Activated T-helper 1 cell treated with anti-CD3 and anti-CD28 coated beads, Interleukin-12 subunit alpha, Interleukin-12 subunit beta, Interleukin-2, Interleukin-4 antibody, amounts not matched to agents 30 ng/mL and 10 ng/mL and 1 ng/mL, durations not matched to agents 14 hours and 24 hours and 36 hours (primary cell): Measurements from ENCODE around the gene PRKAR1B. TPM values are rescaled to one million over a fixed set of nuclear protein-coding genes. Genes with fewer than 3 reads are reported as not detected.
"Not testable (repeated sequence)": the region's sequence is repeated elsewhere in the genome, so short reads cannot be mapped to it uniquely, and the experiment has no call there.

Source experiments
- DNase-seq: peaks from one replicate; pipeline ENCODE4 v3.0.0; 2021; ENCODE audit warnings: low spot score
- H3K27ac Mint-ChIP-seq: one replicate; pipeline ENCODE4 v1.8.0; 2021; ENCODE audit warnings: mild to moderate bottlenecking, mixed read lengths
- H3K27me3 Mint-ChIP-seq: one replicate; pipeline ENCODE4 v1.8.0; 2022; ENCODE audit warnings: mild to moderate bottlenecking, moderate library complexity, mixed read lengths; ENCODE audit not compliant: insufficient read depth
- H3K36me3 Mint-ChIP-seq: one replicate; pipeline ENCODE4 v1.8.0; 2021; ENCODE audit warnings: low read depth, mixed read lengths
- H3K4me1 Mint-ChIP-seq: one replicate; pipeline ENCODE4 v1.8.0; 2021; ENCODE audit warnings: low read depth, mixed read lengths
- H3K4me3 Mint-ChIP-seq: one replicate; pipeline ENCODE4 v1.8.0; 2021; ENCODE audit warnings: mild to moderate bottlenecking, moderate library complexity, mixed read lengths
- H3K9me3 Mint-ChIP-seq: one replicate; pipeline ENCODE4 v1.8.0; 2021; ENCODE audit warnings: mixed read lengths
- intact Hi-C: fragments of 100-400 bp; cut with micrococcal nuclease; formaldehyde crosslinking; loops from one replicate; pipeline ENCODE4 v1.15.1; 2024
- total RNA-seq: library from RNA; stranded (reverse); gene quantifications from 2 replicates; pipeline ENCODE4 v1.2.3, GENCODE V29; 2022

The PRKAR1B gene
- total RNA-seq, 1 donor from 2014 or later = 37.8 TPM

DNA sequence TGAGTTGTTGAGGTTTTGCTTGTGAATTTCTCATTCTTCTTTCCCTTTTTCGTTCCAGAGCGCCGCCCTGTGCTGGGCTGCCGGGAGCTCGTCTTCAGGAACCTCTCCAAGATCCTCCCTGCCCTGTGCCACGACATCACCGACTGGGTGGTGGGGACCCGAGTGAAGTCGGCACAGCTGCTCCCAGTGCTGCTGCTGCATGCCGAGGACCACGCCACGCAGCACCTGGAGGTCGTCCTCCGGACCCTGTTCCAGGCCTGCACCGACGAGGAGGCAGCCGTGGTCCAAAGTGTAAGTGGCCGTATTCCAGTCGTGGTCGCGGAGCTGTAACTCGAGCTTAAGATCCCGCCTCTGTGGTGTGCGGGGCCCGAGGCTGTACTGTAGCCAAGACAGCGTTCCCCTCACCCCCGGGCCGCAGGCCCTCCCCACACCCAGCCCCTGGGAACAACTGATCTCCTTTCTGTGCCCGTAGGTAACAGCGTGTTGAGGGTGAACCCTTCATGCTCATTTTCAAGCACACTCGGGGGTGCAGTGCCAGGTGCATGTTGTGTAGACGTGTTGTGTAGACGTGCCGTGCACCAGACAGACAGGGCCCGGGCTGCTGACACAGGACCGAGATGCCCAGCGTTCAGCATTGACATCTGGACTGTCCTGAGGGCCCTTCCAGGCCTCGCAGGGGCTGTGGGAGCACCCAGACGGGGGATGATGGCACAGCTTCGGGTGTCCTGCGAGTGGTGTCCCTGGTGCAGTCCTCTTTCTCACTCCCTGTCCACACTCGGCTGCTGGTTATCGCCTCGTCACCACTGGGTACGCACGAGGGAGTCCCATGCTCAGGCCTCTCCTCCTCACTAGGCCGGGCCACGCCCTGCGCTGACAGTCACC is 27.7 kb upstream of the PRKAR1B start:
- H3K27ac Mint-ChIP-seq = no peak overlapping the region
- H3K9me3 Mint-ChIP-seq = no peaks in the 10 kb centered on the region
- H3K4me3 Mint-ChIP-seq = no peak overlapping the region
- intact Hi-C loops = no loop called here
- H3K27me3 Mint-ChIP-seq = no peaks in the 10 kb centered on the region
- peaks cover 23% of the 10 kb centered on the region for H3K36me3 Mint-ChIP-seq
- H3K4me1 Mint-ChIP-seq = no peaks in the 10 kb centered on the region
- DNase-seq = no peak

DNA sequence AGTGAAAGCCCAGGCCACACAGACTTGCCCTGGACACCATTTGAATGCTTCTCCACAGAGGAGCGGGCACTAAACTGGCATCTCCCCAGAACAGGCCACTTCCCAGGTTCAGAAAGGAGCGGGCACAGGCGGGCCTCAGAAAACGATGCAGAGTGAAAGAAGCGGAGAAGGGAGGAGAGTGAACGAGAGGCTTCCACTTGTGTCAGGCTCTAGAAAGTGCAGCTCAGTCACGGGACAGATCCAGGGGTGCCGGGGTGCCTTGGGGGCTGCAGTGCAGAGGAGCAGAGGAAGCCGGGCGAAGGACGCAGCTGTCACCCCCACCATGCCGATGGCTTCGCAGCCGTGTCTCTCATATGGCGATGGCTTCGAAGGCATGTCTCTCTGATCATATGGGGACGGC is 26.1 kb upstream of the PRKAR1B start:
- H3K27me3 Mint-ChIP-seq = no peaks in the 10 kb centered on the region
- DNase-seq = no peak
- H3K4me3 Mint-ChIP-seq = no peak overlapping the region
- intact Hi-C loops = no loop called here
- H3K4me1 Mint-ChIP-seq = no peaks in the 10 kb centered on the region
- no peak overlapping the region for H3K27ac Mint-ChIP-seq
- H3K36me3 Mint-ChIP-seq = peaks cover 21% of the 10 kb centered on the region
- no peaks in the 10 kb centered on the region for H3K9me3 Mint-ChIP-seq

DNA sequence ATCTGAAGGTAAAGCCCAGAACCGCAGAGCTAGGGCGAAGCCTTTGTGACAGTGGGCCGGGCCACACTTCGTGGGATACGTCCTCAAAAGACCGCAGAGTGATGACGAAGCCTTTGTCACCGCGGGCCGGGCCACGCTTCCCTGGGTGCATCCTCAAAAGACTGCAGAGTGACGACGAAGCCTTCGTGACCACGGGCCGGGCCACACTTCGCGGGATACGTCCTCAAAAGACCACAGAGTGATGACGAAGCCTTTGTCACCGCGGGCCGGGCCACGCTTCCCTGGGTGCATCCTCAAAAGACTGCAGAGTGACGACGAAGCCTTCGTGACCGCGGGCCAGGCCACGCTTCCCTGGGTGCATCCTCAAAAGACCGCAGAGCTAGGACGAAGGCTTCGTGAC is 25.2 kb upstream of the PRKAR1B start:
- H3K9me3 Mint-ChIP-seq, H3K4me3 Mint-ChIP-seq, H3K4me1 Mint-ChIP-seq, intact Hi-C loops, H3K27me3 Mint-ChIP-seq, H3K27ac Mint-ChIP-seq, DNase-seq: not testable (repeated sequence)
- peaks cover 15% of the 10 kb centered on the region for H3K36me3 Mint-ChIP-seq

DNA sequence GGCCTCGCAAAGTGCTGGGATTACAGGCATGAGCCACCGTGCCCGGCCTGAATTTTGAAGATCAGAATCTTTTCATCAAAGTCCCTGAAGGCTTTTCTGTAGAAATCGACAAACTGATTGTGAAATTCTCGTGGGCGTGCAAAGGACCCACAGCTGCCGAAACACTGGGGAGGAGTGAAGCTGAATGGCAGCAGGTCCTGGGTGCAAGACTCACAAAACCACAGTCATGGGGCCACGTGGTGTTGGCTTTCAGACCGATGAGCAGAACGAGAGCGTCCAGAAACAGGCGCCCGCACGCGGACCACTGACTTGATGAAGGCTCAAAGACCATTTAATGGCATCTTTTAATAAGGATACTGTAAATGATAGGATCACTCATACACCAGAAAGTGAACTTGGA is 24.7 kb upstream of the PRKAR1B start:
- Mint-ChIP-seq H3K36me3 (peaks cover 15% of the 10 kb centered on the region), H3K4me3 (no peak overlapping the region), H3K27ac (no peak overlapping the region), H3K27me3 (no peaks in the 10 kb centered on the region), H3K4me1 (no peaks in the 10 kb centered on the region), H3K9me3 (no peaks in the 10 kb centered on the region)
- intact Hi-C loops = no loop called here
- no peak for DNase-seq

DNA sequence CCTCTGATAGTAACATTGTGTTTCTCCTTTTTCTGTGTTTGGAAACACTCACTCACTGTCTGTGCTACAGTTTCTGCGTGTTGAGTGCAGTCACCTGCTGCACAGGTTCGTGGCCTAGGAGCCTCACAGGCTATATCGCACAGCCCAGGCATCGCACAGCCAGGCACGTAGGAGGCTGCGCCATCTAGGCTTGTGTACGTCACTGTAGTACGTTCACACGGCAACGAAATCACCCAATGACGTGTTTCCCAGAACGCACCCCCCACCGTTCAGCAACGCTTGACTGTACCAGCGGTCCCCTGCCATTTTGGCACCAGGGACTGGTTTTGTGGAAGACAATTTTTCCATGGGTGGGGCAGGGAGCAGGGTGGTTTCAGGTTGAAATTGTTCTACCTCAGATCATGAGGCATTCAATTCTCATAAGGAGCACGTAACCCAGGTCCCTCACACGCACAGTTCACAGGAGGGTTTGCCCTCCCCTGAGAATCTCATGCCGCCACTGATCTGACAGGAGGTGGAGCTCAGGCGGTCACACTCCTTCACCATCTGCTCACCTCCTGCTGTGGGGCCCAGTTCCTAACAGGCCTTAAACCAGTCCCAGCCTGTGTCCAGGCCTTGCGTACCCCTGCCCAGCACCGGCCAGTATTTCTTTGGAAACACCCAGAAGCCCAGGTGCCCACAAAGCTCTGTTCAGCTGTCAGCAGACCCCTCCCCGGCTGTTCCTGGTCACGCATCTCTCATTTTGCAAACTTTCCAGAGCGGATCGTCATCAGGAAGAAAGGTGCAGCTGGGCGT is 23.2 kb upstream of the PRKAR1B start:
- H3K27me3 Mint-ChIP-seq = no peaks in the 10 kb centered on the region
- no peak for DNase-seq
- H3K9me3 Mint-ChIP-seq = no peaks in the 10 kb centered on the region
- H3K4me3 Mint-ChIP-seq = no peak overlapping the region
- intact Hi-C loops = no loop called here
- H3K36me3 Mint-ChIP-seq = peaks cover 13% of the 10 kb centered on the region
- H3K4me1 Mint-ChIP-seq = no peaks in the 10 kb centered on the region
- H3K27ac Mint-ChIP-seq = no peak overlapping the region

DNA sequence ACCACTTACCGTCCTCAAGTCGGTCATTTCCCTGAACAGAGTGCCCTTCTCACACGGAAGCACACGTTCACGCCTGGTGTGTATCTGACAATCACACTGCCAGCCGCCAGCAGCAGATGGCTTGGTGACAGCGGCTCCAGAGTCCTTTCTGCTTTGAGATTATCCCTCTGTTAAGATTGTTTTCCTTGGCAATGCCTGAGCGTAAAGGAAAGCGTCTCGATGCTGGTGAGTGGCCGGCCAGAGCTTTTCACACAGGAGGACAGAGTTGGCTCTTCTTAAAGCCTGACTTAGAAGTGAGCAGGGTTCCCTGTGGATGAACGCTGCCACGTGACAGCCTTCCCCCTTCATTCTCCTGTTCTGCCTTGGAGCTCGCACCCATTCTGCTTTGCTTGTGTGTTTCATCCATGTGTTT is 22.1 kb upstream of the PRKAR1B start:
- no peaks in the 10 kb centered on the region for H3K4me1 Mint-ChIP-seq
- no peak for DNase-seq

DNA sequence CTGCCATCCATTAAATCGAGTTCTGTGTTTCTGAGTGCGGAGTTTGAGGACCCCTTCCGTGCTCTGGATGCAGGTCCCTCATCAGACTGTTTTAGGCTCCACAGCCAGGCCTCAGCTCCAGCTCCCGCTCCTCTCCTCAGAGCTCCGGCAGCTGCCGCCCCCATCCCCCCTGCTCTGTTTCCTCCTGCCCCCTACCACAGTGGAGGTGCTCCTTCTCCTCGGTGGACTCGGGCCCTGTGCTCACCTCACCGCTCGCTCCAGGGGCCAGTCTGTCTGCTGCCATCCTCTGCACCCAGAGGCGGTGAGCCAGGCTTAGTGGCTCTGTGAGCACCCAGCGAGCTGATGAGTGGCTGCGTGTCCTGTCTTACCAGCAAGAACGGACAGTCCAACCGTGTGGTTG is 21.4 kb upstream of the PRKAR1B start:
- no peaks in the 10 kb centered on the region for H3K27me3 Mint-ChIP-seq
- no peak for DNase-seq
- H3K36me3 Mint-ChIP-seq = peaks cover 13% of the 10 kb centered on the region
- no peaks in the 10 kb centered on the region for H3K4me1 Mint-ChIP-seq
- intact Hi-C loops = no loop called here
- no peak overlapping the region for H3K27ac Mint-ChIP-seq
- no peaks in the 10 kb centered on the region for H3K9me3 Mint-ChIP-seq
- no peak overlapping the region for H3K4me3 Mint-ChIP-seq

More for the DNA sequence above, 22.1 kb upstream of the PRKAR1B start:
- no peaks in the 10 kb centered on the region for H3K27me3 Mint-ChIP-seq
- H3K27ac Mint-ChIP-seq = no peak overlapping the region
- no peaks in the 10 kb centered on the region for H3K9me3 Mint-ChIP-seq
- intact Hi-C loops = no loop called here
- peaks cover 13% of the 10 kb centered on the region for H3K36me3 Mint-ChIP-seq
- no peak overlapping the region for H3K4me3 Mint-ChIP-seq

DNA sequence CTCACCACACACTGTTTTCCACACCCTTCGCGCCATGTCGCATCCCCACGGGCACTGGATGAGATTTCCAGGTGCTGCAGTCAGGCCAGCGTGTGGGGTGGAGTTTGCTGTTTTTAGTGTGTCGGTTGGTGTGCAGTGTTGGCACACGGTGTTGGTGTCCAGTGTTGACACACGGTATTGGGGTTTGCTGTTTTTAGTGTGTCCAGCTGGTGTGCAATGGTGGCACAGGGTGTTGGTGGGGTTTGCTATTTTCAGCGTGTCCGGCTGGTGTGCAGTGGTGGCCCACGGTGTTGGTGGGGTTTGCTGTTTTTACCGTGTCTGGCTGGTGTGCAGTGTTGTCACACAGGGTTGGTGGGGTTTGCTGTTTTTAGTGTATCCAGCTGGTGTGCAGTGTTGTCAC is 20.1 kb upstream of the PRKAR1B start:
- intact Hi-C loops = no loop called here
- Mint-ChIP-seq H3K36me3 (peaks cover 19% of the 10 kb centered on the region), H3K4me3 (no peak overlapping the region), H3K27me3 (no peaks in the 10 kb centered on the region), H3K9me3 (no peaks in the 10 kb centered on the region), H3K27ac (no peak overlapping the region), H3K4me1 (no peaks in the 10 kb centered on the region)
- no peak for DNase-seq

DNA sequence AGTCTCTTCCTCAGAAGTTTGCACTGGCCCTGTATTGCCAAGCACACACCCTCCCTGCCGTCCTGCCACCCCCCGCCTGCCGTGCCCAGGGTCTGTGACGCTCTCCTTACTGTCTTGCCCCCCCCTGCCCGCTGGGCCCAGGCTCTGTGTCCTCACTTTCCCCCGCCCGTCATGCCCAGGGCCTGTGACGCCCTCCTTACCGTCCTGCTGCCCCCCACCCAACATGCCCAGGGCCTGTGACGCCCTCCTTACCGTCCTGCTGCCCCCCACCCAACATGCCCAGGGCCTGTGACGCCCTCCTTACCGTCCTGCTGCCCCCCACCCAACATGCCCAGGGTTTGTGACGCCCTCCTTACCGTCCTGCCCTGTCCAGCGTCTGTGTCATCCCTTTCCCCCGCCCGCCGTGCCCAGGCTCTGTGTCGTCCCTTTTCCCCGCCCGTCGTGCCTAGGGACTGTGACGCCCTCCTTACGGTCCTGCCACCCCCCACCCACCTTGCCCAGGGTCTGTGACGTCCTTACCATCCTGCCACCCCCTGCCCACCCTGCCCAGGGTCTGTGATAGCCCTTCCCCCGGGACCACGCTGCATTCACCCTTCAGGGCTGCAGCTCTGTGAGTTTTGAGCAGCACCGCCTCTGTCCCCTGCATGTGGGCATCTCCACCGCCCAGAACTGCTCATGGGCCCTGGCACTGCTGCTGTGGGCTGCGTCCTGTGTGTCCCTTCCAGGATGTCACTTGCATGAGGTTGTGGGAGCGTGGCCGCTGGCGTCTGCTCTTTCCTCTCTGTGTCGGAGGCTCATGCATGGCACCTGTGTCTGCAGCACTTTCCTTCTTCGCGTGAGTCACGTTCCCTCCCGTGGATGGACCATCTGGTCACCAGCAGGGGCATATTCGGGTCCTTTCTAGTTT is 19.3 kb upstream of the PRKAR1B start:
- Mint-ChIP-seq H3K4me1 (no peaks in the 10 kb centered on the region), H3K9me3 (no peaks in the 10 kb centered on the region), H3K36me3 (peaks cover 20% of the 10 kb centered on the region), H3K27ac (no peak overlapping the region), H3K4me3 (no peak overlapping the region), H3K27me3 (no peaks in the 10 kb centered on the region)
- no peak for DNase-seq
- intact Hi-C loops = no loop called here

DNA sequence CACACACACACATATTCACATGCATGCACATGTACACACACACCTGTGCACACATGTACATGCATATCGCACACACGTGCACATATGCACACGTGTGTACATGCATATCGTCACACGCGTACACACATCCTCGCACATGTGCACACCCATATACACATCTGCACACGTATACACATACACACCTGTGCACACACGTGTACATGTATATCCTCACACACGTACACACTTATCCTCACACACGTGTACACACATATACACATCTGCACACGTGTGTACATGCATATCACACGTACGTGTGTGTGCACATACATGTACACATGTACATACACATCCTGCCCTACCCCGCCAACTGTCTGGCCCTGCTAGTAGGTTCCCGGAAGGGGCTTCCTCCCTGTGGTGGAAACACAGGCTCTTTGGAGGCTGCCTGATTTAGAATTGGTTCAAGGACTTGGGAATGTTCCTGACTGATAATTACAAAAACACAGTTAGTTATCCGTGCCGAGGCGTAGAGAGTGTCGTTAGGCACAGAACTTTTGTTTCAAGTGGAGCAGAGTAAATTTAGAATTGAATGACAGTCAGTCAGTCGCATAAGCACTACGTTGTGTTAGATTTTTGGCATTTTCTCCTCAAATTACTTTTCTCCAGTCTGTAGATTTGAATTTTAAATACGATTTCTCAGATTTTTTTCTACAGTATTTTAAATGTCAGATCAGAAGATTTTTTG is 18.5 kb upstream of the PRKAR1B start:
- DNase-seq = no peak
- H3K4me1 Mint-ChIP-seq = no peaks in the 10 kb centered on the region

DNA sequence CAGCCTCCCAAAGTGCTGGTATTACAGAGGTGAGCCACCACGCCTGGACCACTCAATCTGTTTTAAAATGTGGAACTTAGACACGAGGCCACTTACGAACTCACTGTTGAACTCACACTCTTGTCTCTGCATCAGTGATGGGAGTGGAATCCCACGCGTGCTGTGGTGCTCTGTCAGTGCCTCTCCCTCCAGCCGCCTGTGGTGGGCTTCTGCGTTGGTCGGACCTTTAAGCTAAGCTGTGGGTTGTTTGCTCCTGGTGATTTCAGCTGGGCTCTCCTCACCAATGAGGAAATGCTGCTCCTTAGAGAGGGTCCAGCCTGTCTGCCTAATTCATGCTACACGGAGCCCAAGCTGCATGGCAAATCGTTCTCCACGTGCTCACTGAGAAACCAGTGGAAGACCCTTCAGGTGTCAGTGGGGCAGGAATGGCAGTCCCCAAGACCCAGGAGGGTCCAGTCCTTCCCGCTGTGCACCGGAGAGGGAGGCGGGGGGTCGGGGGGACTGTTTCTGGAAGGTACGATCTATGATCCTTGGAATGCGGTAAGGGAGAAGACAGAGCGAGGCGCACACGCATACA is 17.9 kb upstream of the PRKAR1B start:
- H3K27me3 Mint-ChIP-seq = no peaks in the 10 kb centered on the region
- peaks cover 23% of the 10 kb centered on the region for H3K36me3 Mint-ChIP-seq
- no peak for DNase-seq
- H3K27ac Mint-ChIP-seq = no peak overlapping the region
- H3K9me3 Mint-ChIP-seq = no peaks in the 10 kb centered on the region
- intact Hi-C loops = no loop called here
- H3K4me1 Mint-ChIP-seq = no peaks in the 10 kb centered on the region
- no peak overlapping the region for H3K4me3 Mint-ChIP-seq

More for the DNA sequence above, 18.5 kb upstream of the PRKAR1B start:
- H3K36me3 Mint-ChIP-seq = peaks cover 23% of the 10 kb centered on the region
- H3K9me3 Mint-ChIP-seq = no peaks in the 10 kb centered on the region
- H3K27ac Mint-ChIP-seq = no peak overlapping the region
- no peak overlapping the region for H3K4me3 Mint-ChIP-seq
- H3K27me3 Mint-ChIP-seq = no peaks in the 10 kb centered on the region
- intact Hi-C loops = no loop called here

DNA sequence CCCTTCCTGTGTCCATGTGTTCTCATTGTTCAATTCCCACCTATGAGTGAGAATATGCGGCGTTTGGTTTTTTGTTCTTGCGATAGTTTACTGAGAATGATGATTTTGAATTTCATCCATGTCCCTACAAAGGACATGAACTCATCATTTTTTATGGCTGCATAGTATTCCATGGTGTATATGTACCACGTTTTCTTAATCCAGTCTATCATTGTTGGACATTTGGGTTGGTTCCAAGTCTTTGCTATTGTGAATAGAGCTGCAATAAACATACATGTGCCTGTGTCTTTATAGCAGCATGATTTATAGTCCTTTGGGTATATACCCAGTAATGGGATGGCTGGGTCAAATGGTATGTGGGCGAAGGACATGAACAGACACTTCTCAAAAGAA is 17.0 kb upstream of the PRKAR1B start:
- H3K4me3 Mint-ChIP-seq, H3K27me3 Mint-ChIP-seq, H3K4me1 Mint-ChIP-seq, H3K27ac Mint-ChIP-seq, H3K9me3 Mint-ChIP-seq, intact Hi-C loops, DNase-seq: not testable (repeated sequence)
- peaks cover 23% of the 10 kb centered on the region for H3K36me3 Mint-ChIP-seq
